Bronchial epithelial cell (primary cell): ENCODE measurements around the gene ABCC3. TPM values are rescaled to one million over a fixed set of nuclear protein-coding genes. Genes with fewer than 3 reads are reported as not detected.
A peak's percentile ranks its signal among the peaks of the same experiment; 100 is the strongest.

Source experiments
- DNase-seq: peaks from one replicate; pipeline ENCODE4 v3.0.0-alpha.2; 2010; ENCODE audit warnings: low read depth
- FAIRE-seq: peaks from 2 replicates; lab custom pipeline; 2011; peaks lifted over from hg19 to GRCh38; lab: Jason Lieb, UNC
- H3K27me3 ChIP-seq: 2 replicates; pipeline ENCODE4 v1.5.1; 2011; ENCODE audit warnings: low read length; ENCODE audit not compliant: control insufficient read depth, insufficient read depth
- H3K36me3 ChIP-seq: 2 replicates; pipeline ENCODE4 v1.5.1; 2011; ENCODE audit warnings: low read length; ENCODE audit not compliant: control insufficient read depth, insufficient read depth
- H3K4me3 ChIP-seq: 2 replicates; pipeline ENCODE4 v1.5.1; 2011; ENCODE audit warnings: mild to moderate bottlenecking, low read depth, low read length, control low read depth
- CTCF ChIP-seq: IDR thresholded peaks from 2 replicates; pipeline ENCODE4 v1.5.1; 2011; ENCODE audit warnings: mild to moderate bottlenecking, moderate library complexity, low read length, control low read depth, inconsistent platforms; ENCODE audit not compliant: insufficient read depth, severe bottlenecking
- total RNA-seq: library from RNA; depleted of rRNA; stranded (reverse); fragments of >200 nt; gene quantifications from 2 replicates; pipeline ENCODE4 v1.2.1, GENCODE V29; 2014

The ABCC3 gene
- total RNA-seq, 1 donor from 2014 or later: 33.2 TPM

DNA sequence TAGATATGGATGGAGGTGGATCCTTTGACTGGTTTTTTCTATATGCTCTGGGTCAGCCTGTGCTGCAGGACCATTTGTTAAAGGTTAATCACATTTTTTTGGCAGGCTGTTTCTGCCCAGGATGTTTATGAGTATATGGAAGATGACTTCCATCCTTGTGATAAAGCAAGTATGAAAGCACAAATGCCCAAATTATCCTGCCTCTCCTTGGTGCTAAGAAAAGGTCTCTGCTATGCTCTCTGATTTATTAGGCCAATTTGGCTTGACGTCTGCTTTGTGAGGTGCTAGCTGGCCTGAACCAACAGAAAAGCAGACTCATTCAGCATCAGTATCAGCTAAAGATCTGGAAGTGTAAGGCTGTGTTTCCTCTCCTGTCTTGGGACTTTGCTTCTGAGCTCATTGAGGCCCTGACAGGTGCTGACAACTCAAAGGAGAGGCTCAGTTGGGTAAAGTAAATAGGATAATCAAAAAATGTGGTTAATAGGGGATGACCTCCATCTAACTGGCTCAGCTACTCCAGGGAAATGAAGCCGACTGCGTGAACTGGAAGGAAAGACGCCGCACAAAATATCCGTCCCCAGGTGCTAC, 57.9 kb downstream of the ABCC3 start:
- no peak overlapping the region for H3K4me3 ChIP-seq
- TF ChIP-seq CTCF: no peak
- DNase-seq: no peak
- H3K27me3 ChIP-seq: no peaks in the 10 kb centered on the region
- FAIRE-seq: no peak
- H3K36me3 ChIP-seq: peaks cover 10% of the 10 kb centered on the region

DNA sequence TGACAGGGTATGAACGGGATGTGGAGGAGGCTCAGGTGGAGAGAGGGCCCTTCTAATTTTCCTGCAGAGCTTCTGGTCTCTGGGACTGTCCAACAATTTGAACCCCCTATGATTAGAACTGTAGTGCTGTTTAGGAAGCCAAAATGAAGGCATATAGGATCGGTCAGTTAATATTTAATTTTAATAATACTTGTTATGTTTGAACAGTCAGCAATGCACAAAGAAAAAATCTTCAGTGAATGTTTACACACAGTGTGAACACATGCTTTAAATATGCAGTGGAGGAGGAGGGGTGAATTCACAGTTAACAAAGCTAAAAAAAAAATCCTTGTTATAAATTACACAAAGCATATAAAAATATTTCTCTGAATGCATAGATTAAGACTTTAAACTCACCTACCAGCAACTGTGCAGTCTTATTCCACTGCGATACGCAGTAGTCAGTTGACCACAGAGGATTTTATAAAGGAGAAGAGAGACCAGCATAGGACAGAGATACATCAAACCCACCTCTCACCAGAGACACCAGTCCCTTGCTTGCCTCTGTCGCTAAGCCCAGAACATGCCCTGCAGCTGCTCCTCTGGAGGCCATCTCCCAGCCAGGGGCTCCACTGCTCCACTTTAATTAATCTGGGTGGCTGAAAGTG, 58.5 kb downstream of the ABCC3 start:
- no peak overlapping the region for H3K4me3 ChIP-seq
- DNase-seq: peak; percentile 74
- no peaks in the 10 kb centered on the region for H3K27me3 ChIP-seq
- H3K36me3 ChIP-seq: peaks cover 12% of the 10 kb centered on the region
- no peak for FAIRE-seq
- TF ChIP-seq CTCF: no peak

GRCh38 chr17:50696365-50696879, 61.7 kb downstream of the ABCC3 start:
- no peaks in the 10 kb centered on the region for H3K27me3 ChIP-seq
- peaks cover 15% of the 10 kb centered on the region for H3K36me3 ChIP-seq
- TF ChIP-seq CTCF: no peak
- H3K4me3 ChIP-seq: no peak overlapping the region
- FAIRE-seq (no peak), DNase-seq (no peak)

DNA sequence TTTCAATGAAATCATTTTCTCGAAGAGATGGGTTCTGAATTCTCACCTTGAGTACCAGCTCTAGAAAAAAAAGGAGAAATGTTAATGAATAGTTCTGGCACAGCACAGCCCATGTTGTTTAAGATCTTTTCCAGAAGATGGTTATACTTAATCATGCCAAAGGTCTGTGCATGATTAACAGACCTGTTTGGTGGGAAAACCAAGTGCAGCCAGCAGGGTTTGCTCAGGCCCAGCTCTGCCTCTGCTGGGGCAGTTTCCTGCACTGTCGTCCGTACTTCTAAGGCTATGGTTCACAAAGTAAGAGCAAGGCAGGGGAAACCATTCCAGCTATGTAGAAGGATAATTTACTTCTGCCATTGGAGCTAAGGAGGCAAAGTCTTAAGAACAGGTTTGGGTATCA, 62.4 kb downstream of the ABCC3 start:
- Histone ChIP-seq H3K36me3 (peaks cover 15% of the 10 kb centered on the region), H3K27me3 (no peaks in the 10 kb centered on the region), H3K4me3 (no peak overlapping the region)
- FAIRE-seq (no peak), DNase-seq (no peak)
- TF ChIP-seq CTCF: no peak

DNA sequence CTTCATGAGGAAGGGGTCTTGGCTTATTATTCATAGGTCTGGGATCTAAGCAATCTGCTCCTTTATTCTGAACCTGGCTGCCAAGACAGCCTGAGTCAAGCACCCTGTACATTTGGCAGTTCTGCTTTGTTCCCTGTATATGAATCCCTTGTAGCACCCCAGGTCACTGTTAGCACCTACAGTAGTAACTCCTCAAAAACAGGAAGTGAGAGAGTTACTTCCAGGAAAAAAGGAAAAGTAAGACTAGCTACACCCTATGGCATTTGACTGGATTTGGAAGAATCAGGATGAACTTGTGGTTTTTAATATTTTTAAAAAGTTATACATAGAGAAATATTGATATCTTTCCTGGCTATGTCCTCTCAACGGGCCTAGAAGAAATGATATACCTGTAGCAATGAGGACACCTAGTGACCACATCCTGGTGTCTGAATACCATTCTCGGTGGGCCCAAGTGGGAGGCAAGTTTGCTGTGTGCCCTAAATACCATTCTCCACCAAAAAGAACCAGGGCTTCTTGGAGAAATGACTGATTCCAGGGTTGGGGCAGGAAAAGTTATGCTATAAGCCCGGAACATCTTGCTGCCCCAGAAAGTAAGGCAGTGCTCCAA, 63.1 kb downstream of the ABCC3 start:
- Histone ChIP-seq H3K36me3 (peaks cover 15% of the 10 kb centered on the region), H3K4me3 (no peak overlapping the region), H3K27me3 (no peaks in the 10 kb centered on the region)
- FAIRE-seq (no peak), DNase-seq (no peak)
- no peak for TF ChIP-seq CTCF
